SK-N-SH treated with all-trans-retinoic acid at 6 μM for 48 hours (cell line): ENCODE data around the gene TBX10.

Experiments
- BACH2 ChIP-seq: fragments of 250-450 bp; sonication (Bioruptor Pico); IDR thresholded peaks from 2 replicates; pipeline ENCODE4 v1.9.0; 2021; ENCODE audit warnings: mild to moderate bottlenecking, borderline replicate concordance
- CSDC2 ChIP-seq: fragments of 250-450 bp; sonication (Bioruptor Pico); IDR thresholded peaks from 2 replicates; pipeline ENCODE4 v1.5.0; 2020; ENCODE audit warnings: mild to moderate bottlenecking, moderate library complexity
- ESRRG ChIP-seq: fragments of 250-450 bp; sonication (Bioruptor Pico); IDR thresholded peaks from 2 replicates; pipeline ENCODE4 v1.6.1; 2021; ENCODE audit warnings: mild to moderate bottlenecking
- ISL1 ChIP-seq: fragments of 250-450 bp; sonication (Bioruptor Pico); IDR thresholded peaks from 2 replicates; pipeline ENCODE4 v2.1.2; 2022; ENCODE audit warnings: mild to moderate bottlenecking, moderate library complexity
- PATZ1 ChIP-seq: fragments of 250-450 bp; sonication (Bioruptor Pico); IDR thresholded peaks from 2 replicates; pipeline ENCODE4 v1.8.0; 2020; ENCODE audit warnings: mild to moderate bottlenecking, moderate library complexity, borderline replicate concordance
- PPARA ChIP-seq: fragments of 250-450 bp; sonication (Bioruptor Pico); IDR thresholded peaks from 2 replicates; pipeline ENCODE4 v1.5.0; 2020; ENCODE audit warnings: mild to moderate bottlenecking, borderline replicate concordance
- RARB ChIP-seq: fragments of 250-450 bp; sonication (Bioruptor Pico); IDR thresholded peaks from 2 replicates; pipeline ENCODE4 v1.8.0; 2021; ENCODE audit warnings: mild to moderate bottlenecking, moderate library complexity
- ZC3H10 ChIP-seq: fragments of 250-450 bp; sonication (Bioruptor Pico); IDR thresholded peaks from 2 replicates; pipeline ENCODE4 v1.5.1; 2021; ENCODE audit warnings: mild to moderate bottlenecking, moderate library complexity
- ZFP3 ChIP-seq: fragments of 250-450 bp; sonication (Bioruptor Pico); IDR thresholded peaks from 2 replicates; pipeline ENCODE4 v1.5.0; 2020; ENCODE audit warnings: mild to moderate bottlenecking, moderate library complexity
- ZFP30 ChIP-seq: fragments of 450-650 bp; formaldehyde crosslinking; IDR thresholded peaks from 2 replicates; pipeline ENCODE4 v1.5.0; 2022; ENCODE audit warnings: mild to moderate bottlenecking, moderate library complexity
- TF ChIP-seq, protein P1 (sequence below): fragments of 250-450 bp; sonication (Bioruptor Pico); IDR thresholded peaks from 2 replicates; pipeline ENCODE4 v1.5.1; 2020; ENCODE audit warnings: low read depth, mild to moderate bottlenecking, moderate library complexity
- TF ChIP-seq, protein P2 (sequence below): fragments of 250-450 bp; sonication (Bioruptor Pico); IDR thresholded peaks from 2 replicates; pipeline ENCODE4 v1.5.0; 2020; ENCODE audit warnings: mild to moderate bottlenecking, moderate library complexity

DNA sequence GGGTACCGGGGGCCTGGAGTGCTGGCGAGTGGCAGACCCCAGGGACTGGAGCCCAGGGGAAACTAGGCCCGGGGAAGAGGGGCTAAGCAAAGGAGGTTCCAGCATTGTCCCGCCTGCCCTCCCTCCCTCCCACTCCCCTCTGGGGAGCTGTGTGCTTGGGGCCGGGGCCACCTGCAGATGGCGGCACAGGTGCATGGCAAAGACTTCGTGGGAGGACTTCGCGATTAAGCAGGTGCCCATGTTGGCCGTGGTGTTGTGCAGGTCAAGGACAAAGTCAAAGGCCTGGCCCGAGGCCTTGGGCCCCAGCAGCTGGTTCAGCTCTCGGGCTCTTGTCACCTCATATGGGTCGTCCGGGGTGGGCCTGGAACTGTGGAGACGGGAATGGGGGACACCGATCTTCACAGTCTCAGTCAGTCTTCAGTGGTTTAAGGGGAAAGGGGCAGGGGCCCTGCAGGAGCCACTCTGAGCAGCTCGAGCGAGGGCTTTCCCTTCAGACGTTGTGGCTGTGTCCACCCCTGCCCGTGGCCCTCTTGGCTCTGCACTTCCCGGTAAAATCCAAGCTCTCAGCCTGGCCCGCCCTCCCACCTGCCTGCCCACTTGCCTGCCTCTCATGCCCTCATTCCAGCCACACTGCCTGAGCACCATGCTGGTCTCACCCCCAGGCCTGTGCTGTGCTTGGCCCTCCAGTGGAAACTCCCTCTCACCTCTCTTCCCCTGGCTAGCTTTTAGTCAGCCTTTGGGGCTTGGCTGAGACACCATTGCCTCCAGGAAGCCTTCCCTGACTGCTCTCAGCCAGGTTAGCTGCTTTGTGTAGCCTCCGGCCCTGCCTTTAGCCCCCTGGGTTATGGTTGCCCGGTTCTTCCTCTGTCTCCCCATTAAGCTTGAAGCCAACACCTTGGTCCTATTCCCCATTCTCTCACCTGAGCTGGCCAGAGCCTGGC lies 6.2 kb upstream of the TBX10 start:
- TF ChIP-seq, protein P1, sequence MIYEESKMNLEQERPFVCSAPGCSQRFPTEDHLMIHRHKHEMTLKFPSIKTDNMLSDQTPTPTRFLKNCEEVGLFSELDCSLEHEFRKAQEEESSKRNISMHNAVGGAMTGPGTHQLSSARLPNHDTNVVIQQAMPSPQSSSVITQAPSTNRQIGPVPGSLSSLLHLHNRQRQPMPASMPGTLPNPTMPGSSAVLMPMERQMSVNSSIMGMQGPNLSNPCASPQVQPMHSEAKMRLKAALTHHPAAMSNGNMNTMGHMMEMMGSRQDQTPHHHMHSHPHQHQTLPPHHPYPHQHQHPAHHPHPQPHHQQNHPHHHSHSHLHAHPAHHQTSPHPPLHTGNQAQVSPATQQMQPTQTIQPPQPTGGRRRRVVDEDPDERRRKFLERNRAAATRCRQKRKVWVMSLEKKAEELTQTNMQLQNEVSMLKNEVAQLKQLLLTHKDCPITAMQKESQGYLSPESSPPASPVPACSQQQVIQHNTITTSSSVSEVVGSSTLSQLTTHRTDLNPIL (CRISPR knock-in tag) = no peak
- TF ChIP-seq, protein P2, sequence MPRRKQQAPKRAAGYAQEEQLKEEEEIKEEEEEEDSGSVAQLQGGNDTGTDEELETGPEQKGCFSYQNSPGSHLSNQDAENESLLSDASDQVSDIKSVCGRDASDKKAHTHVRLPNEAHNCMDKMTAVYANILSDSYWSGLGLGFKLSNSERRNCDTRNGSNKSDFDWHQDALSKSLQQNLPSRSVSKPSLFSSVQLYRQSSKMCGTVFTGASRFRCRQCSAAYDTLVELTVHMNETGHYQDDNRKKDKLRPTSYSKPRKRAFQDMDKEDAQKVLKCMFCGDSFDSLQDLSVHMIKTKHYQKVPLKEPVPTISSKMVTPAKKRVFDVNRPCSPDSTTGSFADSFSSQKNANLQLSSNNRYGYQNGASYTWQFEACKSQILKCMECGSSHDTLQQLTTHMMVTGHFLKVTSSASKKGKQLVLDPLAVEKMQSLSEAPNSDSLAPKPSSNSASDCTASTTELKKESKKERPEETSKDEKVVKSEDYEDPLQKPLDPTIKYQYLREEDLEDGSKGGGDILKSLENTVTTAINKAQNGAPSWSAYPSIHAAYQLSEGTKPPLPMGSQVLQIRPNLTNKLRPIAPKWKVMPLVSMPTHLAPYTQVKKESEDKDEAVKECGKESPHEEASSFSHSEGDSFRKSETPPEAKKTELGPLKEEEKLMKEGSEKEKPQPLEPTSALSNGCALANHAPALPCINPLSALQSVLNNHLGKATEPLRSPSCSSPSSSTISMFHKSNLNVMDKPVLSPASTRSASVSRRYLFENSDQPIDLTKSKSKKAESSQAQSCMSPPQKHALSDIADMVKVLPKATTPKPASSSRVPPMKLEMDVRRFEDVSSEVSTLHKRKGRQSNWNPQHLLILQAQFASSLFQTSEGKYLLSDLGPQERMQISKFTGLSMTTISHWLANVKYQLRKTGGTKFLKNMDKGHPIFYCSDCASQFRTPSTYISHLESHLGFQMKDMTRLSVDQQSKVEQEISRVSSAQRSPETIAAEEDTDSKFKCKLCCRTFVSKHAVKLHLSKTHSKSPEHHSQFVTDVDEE (CRISPR knock-in tag) = no peak
- TF ChIP-seq CSDC2 (no peak), ZFP30 (no peak), ZC3H10 (CRISPR knock-in tag) (no peak), PPARA (no peak), RARB (no peak), ESRRG (CRISPR knock-in tag) (no peak), PATZ1 (no peak), BACH2 (CRISPR knock-in tag) (no peak), ZFP3 (no peak), ISL1 (no peak)
